Measurements from ENCODE around the gene PPP2R3B.

Gene PPP2R3B

DNA sequence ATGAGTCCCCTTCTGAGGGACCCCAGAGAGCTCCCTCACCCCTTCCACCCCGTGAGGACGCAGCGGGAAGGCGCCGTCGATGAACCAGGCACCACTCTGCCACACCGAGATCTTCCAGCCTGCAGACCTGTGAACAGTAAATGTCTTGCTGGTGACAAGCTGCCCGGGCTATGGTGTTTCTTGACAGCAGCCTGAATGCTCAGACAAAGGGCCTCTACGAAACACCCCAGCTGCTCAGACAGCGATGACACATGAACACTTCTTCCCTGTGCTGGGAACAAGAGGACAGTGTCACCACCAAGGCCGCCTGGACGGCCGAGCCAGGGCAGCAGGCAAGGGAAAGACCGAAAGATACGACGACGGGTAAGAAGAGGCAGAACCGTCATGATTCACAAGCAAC is 37.5 kb downstream of the PPP2R3B start:
- TF ChIP-seq, protein P1, sequence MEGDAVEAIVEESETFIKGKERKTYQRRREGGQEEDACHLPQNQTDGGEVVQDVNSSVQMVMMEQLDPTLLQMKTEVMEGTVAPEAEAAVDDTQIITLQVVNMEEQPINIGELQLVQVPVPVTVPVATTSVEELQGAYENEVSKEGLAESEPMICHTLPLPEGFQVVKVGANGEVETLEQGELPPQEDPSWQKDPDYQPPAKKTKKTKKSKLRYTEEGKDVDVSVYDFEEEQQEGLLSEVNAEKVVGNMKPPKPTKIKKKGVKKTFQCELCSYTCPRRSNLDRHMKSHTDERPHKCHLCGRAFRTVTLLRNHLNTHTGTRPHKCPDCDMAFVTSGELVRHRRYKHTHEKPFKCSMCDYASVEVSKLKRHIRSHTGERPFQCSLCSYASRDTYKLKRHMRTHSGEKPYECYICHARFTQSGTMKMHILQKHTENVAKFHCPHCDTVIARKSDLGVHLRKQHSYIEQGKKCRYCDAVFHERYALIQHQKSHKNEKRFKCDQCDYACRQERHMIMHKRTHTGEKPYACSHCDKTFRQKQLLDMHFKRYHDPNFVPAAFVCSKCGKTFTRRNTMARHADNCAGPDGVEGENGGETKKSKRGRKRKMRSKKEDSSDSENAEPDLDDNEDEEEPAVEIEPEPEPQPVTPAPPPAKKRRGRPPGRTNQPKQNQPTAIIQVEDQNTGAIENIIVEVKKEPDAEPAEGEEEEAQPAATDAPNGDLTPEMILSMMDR (IDR thresholded peaks at IDR 0.05; ENCODE audit: borderline replicate concordance, control extremely low read depth, extremely low read depth, insufficient read depth, missing control alignments), result no peak
- in situ Hi-C loops (cut with MboI; ENCODE audit: low sequenced_read_pairs, unreplicated experiment), result no loop called here
- DNase-seq (ENCODE audit: low spot score), result no peak

DNA sequence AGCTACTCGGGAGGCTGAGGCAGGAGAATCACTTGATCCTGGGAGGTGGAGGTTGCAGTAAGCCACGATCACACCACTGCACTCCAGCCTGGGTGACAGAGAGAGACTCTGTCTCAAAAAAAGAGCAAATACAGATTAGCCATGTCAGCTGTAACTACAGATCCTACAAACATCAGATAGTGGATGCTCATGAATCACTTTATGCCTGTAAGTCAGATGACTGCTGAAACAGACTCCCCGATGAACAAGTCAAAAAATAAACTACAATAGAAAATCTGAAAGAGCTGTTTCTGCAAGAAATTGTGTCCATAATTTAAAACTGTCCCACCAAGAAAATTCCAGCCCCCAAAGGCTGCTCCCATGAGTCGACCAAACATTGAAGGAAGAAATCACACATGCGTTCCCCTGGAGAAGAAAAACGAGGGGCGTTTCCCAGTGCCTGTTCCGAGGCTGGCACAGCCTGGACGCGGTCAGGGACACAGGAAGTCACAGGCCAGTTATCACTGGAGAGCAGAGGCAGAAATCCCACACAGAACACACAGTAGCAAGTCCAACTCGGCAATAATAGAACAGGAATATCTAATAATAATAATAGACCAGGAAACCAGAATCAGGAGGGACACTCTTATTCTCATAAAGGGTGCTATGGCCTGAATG is 38.1 kb downstream of the PPP2R3B start:
- DNase-seq (ENCODE audit: low spot score), result no peak
- in situ Hi-C loops (cut with MboI; ENCODE audit: low sequenced_read_pairs, unreplicated experiment), result no loop called here
- TF ChIP-seq, protein P1 (IDR thresholded peaks at IDR 0.05; ENCODE audit: borderline replicate concordance, control extremely low read depth, extremely low read depth, insufficient read depth, missing control alignments), result no peak

GRCh38 chrX:347351-348117 is 39.2 kb downstream of the PPP2R3B start:
- in situ Hi-C loops (cut with MboI; ENCODE audit: low sequenced_read_pairs, unreplicated experiment), result no loop called here
- no peak for DNase-seq (ENCODE audit: low spot score)
- TF ChIP-seq, protein P1 (IDR thresholded peaks at IDR 0.05; ENCODE audit: borderline replicate concordance, control extremely low read depth, extremely low read depth, insufficient read depth, missing control alignments), result no peak

DNA sequence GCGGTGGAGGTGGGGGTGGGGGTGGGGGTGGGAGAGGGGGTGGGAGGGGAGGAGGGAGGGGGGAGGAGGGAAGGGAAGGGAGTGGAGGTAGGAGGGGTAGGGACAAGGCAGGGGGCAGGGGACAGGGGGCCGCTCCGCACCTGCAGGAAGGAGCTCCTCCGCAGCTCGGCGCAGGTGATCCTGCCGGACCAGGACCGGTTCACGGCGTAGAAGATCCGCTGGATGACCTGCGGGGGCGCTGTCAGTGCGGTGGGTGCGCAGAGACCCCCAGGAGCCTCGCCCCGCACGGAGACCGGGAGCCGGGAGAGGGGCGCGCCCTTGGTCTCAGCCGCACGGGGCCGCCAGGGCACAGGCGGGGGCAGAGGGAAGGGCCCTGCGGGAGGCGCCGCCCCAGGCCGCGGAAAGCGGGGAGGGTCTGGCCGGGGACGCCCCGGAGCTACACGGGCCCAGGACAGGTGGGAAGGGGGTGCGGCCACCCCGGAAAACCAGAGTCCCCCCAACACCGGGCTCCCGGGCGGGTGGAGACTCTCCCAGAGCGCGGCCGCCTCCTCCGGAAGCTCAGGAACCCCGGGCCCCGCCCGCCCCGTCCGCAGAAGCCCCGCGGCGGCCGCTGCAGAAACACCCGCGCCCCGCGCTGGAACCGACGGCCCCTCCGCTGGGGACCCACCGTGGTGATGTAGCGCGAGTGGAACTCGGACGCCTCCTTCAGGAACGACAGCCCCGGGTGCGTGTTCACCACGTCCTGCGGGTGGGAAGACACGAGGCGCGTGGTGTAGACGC is 40.5 kb downstream of the PPP2R3B start:
- in situ Hi-C loops (cut with MboI; ENCODE audit: low sequenced_read_pairs, unreplicated experiment), result no loop called here
- TF ChIP-seq, protein P1 (IDR thresholded peaks at IDR 0.05; ENCODE audit: borderline replicate concordance, control extremely low read depth, extremely low read depth, insufficient read depth, missing control alignments), result no peak
- no peak for DNase-seq (ENCODE audit: low spot score)

GRCh38 chrX:345020-345925 is 41.4 kb downstream of the PPP2R3B start:
- in situ Hi-C loops (cut with MboI; ENCODE audit: low sequenced_read_pairs, unreplicated experiment), result no loop called here
- TF ChIP-seq, protein P1 (IDR thresholded peaks at IDR 0.05; ENCODE audit: borderline replicate concordance, control extremely low read depth, extremely low read depth, insufficient read depth, missing control alignments), result no peak
- DNase-seq (ENCODE audit: low spot score), result no peak

Measured in GM13976 (cell line).